DMS114 treated with DMSO at 0.1 percent for 48 hours (cell line): ENCODE data around the gene ATP10A.
"Not testable (repeated sequence)": the region's sequence is repeated elsewhere in the genome, so short reads cannot be mapped to it uniquely, and the experiment has no call there.

Source experiments
- DNase-seq: peaks from one replicate; lab custom pipeline; 2025; ENCODE audit not compliant: unreplicated experiment; lab: John Stamatoyannopoulos, UW

Gene ATP10A

GRCh38 chr15:25776071-25776746 is 86.9 kb downstream of the ATP10A start:
- no peak for DNase-seq

GRCh38 chr15:25775317-25775912 is 87.7 kb downstream of the ATP10A start:
- no peak for DNase-seq

GRCh38 chr15:25774871-25775270 is 88.3 kb downstream of the ATP10A start:
- DNase-seq = no peak

GRCh38 chr15:25773248-25773647 is 89.9 kb downstream of the ATP10A start:
- no peak for DNase-seq

GRCh38 chr15:25772500-25772899 is 90.6 kb downstream of the ATP10A start:
- DNase-seq = no peak

GRCh38 chr15:25771736-25772135 is 91.4 kb downstream of the ATP10A start:
- not testable (repeated sequence) for DNase-seq

GRCh38 chr15:25771338-25771706 is 91.8 kb downstream of the ATP10A start:
- no peak for DNase-seq

- DNase-seq = no peak
Measured at GRCh38 chr15:25770618-25771337, 92.3 kb downstream of the ATP10A start.

GRCh38 chr15:25770031-25770430 is 93.1 kb downstream of the ATP10A start:
- DNase-seq = no peak

GRCh38 chr15:25768271-25768670 is 94.9 kb downstream of the ATP10A start:
- no peak for DNase-seq

GRCh38 chr15:25767356-25768151 is 95.6 kb downstream of the ATP10A start:
- DNase-seq = no peak

- DNase-seq = no peak
Measured at GRCh38 chr15:25766417-25766816, 96.7 kb downstream of the ATP10A start.

GRCh38 chr15:25764980-25765735 is 98.0 kb downstream of the ATP10A start:
- DNase-seq = no peak

- no peak for DNase-seq
Measured at GRCh38 chr15:25763954-25764353, 99.2 kb downstream of the ATP10A start.

GRCh38 chr15:25763331-25763751 is 99.8 kb downstream of the ATP10A start:
- no peak for DNase-seq

- no peak for DNase-seq
Measured at GRCh38 chr15:25761971-25762662, 101.0 kb downstream of the ATP10A start.

- DNase-seq = no peak
Measured at GRCh38 chr15:25759421-25759820, 103.7 kb downstream of the ATP10A start.

GRCh38 chr15:25758612-25759011 is 104.5 kb downstream of the ATP10A start:
- DNase-seq = not testable (repeated sequence)

- DNase-seq = no peak
Measured at GRCh38 chr15:25743548-25744275, 119.4 kb downstream of the ATP10A start.
